ENCODE results near the gene USP26.

GRCh38 chrX:133033010-133033409, 63.9 kb downstream of the USP26 start:
- no peak for TF ChIP-seq POLR2A (IDR thresholded peaks at IDR 0.05)
- TF ChIP-seq, protein P1, sequence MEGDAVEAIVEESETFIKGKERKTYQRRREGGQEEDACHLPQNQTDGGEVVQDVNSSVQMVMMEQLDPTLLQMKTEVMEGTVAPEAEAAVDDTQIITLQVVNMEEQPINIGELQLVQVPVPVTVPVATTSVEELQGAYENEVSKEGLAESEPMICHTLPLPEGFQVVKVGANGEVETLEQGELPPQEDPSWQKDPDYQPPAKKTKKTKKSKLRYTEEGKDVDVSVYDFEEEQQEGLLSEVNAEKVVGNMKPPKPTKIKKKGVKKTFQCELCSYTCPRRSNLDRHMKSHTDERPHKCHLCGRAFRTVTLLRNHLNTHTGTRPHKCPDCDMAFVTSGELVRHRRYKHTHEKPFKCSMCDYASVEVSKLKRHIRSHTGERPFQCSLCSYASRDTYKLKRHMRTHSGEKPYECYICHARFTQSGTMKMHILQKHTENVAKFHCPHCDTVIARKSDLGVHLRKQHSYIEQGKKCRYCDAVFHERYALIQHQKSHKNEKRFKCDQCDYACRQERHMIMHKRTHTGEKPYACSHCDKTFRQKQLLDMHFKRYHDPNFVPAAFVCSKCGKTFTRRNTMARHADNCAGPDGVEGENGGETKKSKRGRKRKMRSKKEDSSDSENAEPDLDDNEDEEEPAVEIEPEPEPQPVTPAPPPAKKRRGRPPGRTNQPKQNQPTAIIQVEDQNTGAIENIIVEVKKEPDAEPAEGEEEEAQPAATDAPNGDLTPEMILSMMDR (IDR thresholded peaks at IDR 0.05): no peak

All from right lobe of liver (tissue), 4 donors.